Duodenal mucosa (tissue), 2 donors: Measurements from ENCODE around the gene FLII.
A peak's percentile ranks its signal among the peaks of the same experiment; 100 is the strongest.

Source experiments
- H3K27ac ChIP-seq: one replicate; pipeline ENCODE4 v1.7.0; 2013; ENCODE audit warnings: low read depth, low read length
- H3K27me3 ChIP-seq, 2 donors: one replicate each; pipeline ENCODE4 v1.7.0; 2013; ENCODE audit warnings: low read length in 2 of 2, control low read depth in 1 of 2; ENCODE audit not compliant: insufficient read depth in 2 of 2, control insufficient read depth in 1 of 2
- H3K36me3 ChIP-seq, 2 donors: one replicate each; pipeline ENCODE4 v1.7.0; 2013; ENCODE audit warnings: low read length in 2 of 2, control low read depth in 1 of 2; ENCODE audit not compliant: insufficient read depth in 2 of 2, control insufficient read depth in 1 of 2
- H3K4me1 ChIP-seq, 2 donors: one replicate each; pipeline ENCODE4 v1.7.0; 2013; ENCODE audit warnings: low read length in 2 of 2, control low read depth in 1 of 2; ENCODE audit not compliant: insufficient read depth in 2 of 2, control insufficient read depth in 1 of 2
- H3K4me3 ChIP-seq, 2 donors: one replicate each; pipeline ENCODE4 v1.7.0; 2013; ENCODE audit warnings: low read length in 2 of 2, low read depth in 1 of 2
- H3K9ac ChIP-seq, 2 donors: one replicate each; pipeline ENCODE4 v1.7.0; 2013; ENCODE audit warnings: low read length in 2 of 2, low read depth in 1 of 2
- H3K9me3 ChIP-seq, 2 donors: one replicate each; pipeline ENCODE4 v1.7.0; 2013; ENCODE audit warnings: low read length in 2 of 2, control low read depth in 1 of 2; ENCODE audit not compliant: control insufficient read depth in 1 of 2

The FLII gene

DNA sequence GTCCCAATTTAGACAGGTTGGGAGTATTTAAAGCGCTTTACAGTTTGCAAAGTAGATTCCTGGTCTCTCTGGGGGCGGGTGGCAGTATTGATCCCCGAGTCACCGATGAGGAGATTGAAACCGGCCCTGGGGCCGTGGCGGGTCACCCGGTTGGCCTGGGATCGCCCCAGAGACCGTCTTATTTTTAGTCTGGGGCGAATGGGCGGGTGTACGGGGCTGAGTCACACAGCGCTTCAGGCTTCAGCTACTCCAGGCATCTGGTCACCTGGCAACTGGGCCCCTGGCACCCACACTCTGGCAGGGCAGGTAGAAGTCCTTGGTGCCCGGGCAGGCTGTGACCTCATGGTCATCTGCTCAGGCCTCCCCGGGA lies 2.6 kb upstream of the FLII start:
- peaks cover 20 to 32% of the 10 kb centered on the region in 2 donors for H3K36me3 ChIP-seq
- peak overlapping the region; percentile 75 to 82 for H3K4me3 ChIP-seq
- H3K4me1 ChIP-seq: peaks cover 34 to 40% of the 10 kb centered on the region in 2 donors
- no peaks in the 10 kb centered on the region for H3K27me3 ChIP-seq
- peak overlapping the region; percentile 75 to 83 for H3K9ac ChIP-seq
- no peaks in the 10 kb centered on the region for H3K9me3 ChIP-seq
- H3K27ac ChIP-seq: peak overlapping the region; percentile 82

DNA sequence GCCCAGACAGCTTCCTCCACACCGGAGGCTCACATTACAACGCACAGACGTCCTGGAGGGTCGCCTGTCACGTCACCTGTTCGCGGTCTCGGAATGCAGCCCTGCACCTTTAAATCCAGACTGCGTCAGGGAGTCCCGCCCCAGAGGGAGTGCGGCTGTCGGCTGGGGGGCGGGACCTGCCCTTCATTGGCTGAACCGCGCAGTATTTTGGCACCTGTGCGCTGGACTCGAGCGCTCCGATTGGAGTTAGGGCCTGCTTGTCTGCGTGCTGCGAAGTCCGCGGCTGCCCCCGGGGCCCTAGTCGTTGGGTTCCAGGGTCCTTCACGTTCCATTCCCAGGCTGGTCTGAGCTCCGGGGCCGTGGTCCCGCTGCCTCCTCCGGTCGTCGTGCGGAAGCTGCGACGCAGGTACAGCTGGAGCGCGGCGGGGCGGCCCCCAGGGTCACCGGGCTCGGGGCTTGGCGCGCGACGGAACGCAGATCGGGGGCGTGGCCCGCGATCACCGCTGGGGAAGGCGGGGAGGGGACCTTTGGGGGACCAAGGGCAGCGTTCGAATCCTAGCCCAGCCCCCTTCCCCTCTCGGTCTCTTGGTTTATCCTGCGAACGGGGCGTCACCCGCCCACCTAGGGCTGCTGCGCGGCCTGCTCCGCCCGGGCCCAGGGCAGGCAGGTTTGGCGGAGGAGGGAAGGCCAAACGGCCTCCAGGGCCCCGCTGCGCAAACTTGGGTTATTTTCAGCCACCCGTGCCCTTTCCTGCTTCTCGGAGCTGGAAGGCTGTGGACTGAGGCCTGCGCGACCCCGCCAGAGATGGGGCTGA lies 2.0 kb upstream of the FLII start, which contains the start of gene MIEF2:
Gene MIEF2, plus strand, starts transcription at position 331 of the 814 bp plus-strand sequence. CDS start 2,059 bp downstream, outside the sequence.
- Histone ChIP-seq H3K9me3 (no peaks in the 10 kb centered on the region), H3K27ac (peak within 1 kb of the TSS; percentile 82), H3K9ac (peak within 1 kb of the TSS; percentile 78 to 83), H3K4me3 (peak within 1 kb of the TSS; percentile 75 to 82), H3K4me1 (peaks cover 34 to 40% of the 10 kb centered on the region in 2 donors), H3K27me3 (no peaks in the 10 kb centered on the region), H3K36me3 (peaks cover 25 to 38% of the 10 kb centered on the region in 2 donors)

DNA sequence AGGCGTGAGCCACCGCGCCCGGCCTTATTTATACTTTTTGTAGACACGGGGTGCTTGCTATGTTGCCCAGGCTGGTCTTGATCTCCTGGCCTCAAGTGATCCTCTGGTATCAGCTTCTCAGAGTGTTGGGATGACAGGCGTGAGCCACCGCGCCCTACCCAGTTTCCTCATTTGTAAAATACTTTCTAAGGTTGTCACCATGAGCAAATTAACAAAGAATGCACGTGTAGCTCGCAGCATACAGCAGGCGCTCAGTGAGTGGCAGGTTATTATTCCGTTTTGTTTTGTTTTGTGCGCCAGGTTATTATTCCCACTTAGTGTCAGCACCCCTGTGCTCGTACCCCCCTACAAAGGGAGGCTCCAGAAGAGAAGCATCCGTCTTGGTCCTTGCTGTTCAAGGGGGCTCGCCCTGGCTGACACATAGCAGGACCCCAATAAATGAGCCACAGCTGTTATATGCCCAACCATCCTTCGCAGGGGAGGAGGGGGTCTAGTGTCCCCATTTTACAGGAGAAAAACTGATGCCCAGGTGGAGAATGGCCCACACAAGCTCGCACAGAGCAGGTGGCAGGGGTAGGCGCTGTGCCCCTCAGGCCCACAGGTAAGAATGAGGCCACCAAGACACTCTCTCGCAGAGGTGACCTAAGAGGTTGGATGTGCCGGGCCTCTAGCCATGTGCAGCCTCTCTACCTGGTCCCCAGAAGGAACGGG lies 1.2 kb upstream of the FLII start:
- Histone ChIP-seq H3K27ac (peak overlapping the region; percentile 82), H3K4me3 (peak overlapping the region; percentile 75 to 82), H3K9me3 (no peaks in the 10 kb centered on the region), H3K27me3 (no peaks in the 10 kb centered on the region), H3K36me3 (peaks cover 25 to 39% of the 10 kb centered on the region in 2 donors), H3K9ac (peak overlapping the region; percentile 78 to 83), H3K4me1 (peaks cover 34 to 40% of the 10 kb centered on the region in 2 donors)

DNA sequence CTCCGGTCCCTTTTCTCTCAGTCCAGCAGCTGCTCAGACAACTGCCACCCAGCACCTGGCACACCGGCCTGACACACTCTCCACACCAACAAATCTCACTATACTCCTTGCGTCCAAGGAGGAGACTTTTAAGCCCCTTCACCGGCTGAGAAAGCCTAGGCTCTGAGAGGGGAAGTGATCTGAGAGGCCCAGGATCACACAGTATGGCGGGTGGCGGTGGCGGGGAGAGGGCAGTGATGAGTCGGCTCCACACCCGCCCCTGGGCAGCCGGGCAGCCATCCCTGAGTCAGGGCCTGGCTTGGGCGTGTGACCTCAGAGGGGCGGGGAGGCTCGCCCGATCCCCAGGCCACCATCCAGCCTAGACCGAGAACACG lies 569 bp downstream of the FLII start:
- no peaks in the 10 kb centered on the region for H3K9me3 ChIP-seq

DNA sequence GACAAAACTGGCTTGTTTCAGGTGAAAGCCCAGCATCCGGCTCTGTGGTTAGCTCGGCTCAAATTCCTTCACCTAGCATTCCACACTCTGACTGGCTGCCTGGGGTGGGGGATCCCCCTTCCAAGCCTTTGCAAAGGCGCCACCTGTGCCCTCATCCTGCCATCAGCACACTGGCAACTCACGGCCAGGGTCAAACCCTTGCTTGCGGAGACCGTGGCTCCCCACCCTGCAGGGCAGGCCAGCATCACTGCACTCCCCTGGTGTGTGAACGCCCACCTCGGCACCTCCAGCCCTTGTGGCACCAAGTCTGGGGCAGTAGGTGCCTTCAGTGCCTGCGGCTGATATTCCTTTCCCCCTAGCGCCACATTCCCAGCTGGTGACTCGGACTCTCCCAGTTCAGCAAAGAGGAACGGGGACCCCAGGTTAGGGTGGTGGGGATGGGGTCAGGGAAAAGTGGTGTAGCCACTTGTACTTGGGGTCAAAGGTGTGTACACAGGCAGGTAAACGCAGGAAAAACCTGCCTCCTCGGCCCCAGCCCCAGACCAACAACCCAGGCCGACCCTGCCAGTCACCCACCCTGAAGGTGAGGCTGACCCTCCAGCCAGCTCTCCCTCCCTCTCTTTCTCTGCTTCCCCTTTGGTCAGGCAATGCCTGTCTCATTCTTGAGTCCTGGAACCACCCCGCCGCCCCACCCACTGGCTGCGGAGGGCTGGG lies 1.1 kb downstream of the FLII start:
- peaks cover 23 to 42% of the 10 kb centered on the region in 2 donors for H3K36me3 ChIP-seq
- no peaks in the 10 kb centered on the region for H3K9me3 ChIP-seq
- H3K4me3 ChIP-seq: peak overlapping the region; percentile 86 to 96
- H3K9ac ChIP-seq: peak overlapping the region; percentile 81 to 94
- peak overlapping the region; percentile 92 for H3K27ac ChIP-seq
- peaks cover 34 to 40% of the 10 kb centered on the region in 2 donors for H3K4me1 ChIP-seq
- H3K27me3 ChIP-seq: no peaks in the 10 kb centered on the region

More for the DNA sequence above, 569 bp downstream of the FLII start:
- Histone ChIP-seq H3K27me3 (no peaks in the 10 kb centered on the region), H3K27ac (peak overlapping the region; percentile 92), H3K36me3 (peaks cover 20 to 39% of the 10 kb centered on the region in 2 donors), H3K9ac (peak overlapping the region; percentile 81 to 94), H3K4me3 (peak overlapping the region; percentile 86 to 96), H3K4me1 (peaks cover 34 to 40% of the 10 kb centered on the region in 2 donors)

DNA sequence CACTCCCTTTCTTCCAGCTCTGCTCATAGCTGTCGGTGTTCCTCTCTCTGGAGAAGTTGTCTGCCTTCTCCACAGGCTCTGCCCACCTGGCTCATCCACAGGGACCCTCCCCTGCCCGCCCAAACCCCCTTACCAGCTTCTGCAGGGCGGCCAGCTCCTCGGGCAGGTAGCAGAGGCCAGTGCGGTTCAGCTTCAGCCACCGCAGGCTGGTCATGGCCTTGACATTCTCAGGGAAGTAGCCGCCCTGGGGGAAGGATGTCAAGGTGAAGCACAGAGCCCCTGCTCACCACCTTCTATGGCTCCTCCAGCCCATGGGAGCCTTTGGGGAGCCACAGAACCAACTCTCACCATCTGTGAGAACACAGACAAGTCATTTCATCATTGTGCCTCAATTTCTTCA lies 1.8 kb downstream of the FLII start:
- peak overlapping the region in 1 of 2 donors; percentile 81 for H3K9ac ChIP-seq
- peak overlapping the region; percentile 86 to 96 for H3K4me3 ChIP-seq
- peaks cover 29 to 49% of the 10 kb centered on the region in 2 donors for H3K36me3 ChIP-seq
- no peaks in the 10 kb centered on the region for H3K27me3 ChIP-seq
- peaks cover 27 to 34% of the 10 kb centered on the region in 2 donors for H3K4me1 ChIP-seq
- H3K27ac ChIP-seq: no peak overlapping the region
- H3K9me3 ChIP-seq: no peaks in the 10 kb centered on the region

DNA sequence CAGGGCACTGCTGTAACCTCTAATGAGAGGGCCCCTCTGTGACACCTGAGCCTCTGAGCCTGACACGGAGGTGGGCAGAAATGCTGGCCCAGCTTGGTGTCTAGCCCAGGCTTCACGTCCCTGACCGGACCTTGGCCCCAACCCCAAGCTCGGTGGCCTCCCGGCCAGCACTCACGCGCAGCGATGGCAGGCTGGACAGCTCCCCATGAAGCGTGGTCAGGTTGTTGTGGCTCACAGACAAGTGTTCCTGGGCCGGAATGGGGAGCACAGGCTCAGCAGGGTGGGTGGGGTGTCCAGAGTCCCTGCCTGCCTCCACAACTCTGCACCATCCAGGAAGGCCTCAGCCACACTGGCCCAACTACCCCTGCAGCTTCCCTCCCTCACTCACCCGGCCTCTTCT lies 2.2 kb downstream of the FLII start:
- H3K27ac ChIP-seq: no peak overlapping the region
- no peaks in the 10 kb centered on the region for H3K27me3 ChIP-seq
- peaks cover 23 to 30% of the 10 kb centered on the region in 2 donors for H3K4me1 ChIP-seq
- no peaks in the 10 kb centered on the region for H3K9me3 ChIP-seq
- H3K36me3 ChIP-seq: peaks cover 34 to 52% of the 10 kb centered on the region in 2 donors
- H3K4me3 ChIP-seq: no peak overlapping the region
- no peak overlapping the region for H3K9ac ChIP-seq

DNA sequence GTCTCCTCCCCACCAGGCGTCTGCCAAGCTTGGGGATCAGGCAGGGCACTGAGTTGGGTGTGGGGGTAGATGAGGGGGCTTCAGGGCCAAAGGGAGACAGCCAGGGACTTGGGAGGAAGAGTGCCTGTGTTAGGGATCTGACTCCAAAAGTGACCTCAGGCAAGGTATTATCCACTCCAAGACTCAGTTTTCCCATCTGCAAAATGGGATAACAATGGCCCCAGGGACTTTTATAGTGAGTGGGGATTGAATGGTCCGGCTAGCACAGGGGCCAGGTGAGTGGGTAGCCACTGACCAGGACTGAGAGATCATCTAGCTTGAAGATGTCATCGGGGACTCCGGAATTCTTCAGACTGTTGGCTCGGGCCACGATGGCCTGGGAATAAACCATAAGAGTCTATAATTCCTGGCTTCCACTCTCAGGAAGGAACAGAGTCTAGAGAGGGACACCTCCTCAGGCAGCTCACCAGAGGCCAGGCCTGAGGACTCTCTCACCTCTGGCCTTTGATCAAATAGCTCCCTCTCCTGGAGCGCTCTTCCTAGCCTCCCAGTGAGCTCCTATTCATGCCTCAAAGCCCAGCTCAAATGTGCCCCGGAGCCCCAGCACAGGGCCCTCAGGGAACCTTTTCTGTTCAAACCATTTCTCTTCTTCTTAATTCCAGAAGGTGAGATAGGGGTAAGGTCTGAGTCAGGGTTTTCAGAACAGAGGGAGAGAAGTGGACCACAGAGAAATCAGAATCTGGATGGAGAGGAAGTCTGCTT lies 3.5 kb downstream of the FLII start:
- Histone ChIP-seq H3K4me1 (peaks cover 23 to 30% of the 10 kb centered on the region in 2 donors), H3K36me3 (peaks cover 43 to 65% of the 10 kb centered on the region in 2 donors), H3K9me3 (no peaks in the 10 kb centered on the region), H3K4me3 (no peak overlapping the region), H3K27me3 (no peaks in the 10 kb centered on the region), H3K27ac (no peak overlapping the region), H3K9ac (no peak overlapping the region)

DNA sequence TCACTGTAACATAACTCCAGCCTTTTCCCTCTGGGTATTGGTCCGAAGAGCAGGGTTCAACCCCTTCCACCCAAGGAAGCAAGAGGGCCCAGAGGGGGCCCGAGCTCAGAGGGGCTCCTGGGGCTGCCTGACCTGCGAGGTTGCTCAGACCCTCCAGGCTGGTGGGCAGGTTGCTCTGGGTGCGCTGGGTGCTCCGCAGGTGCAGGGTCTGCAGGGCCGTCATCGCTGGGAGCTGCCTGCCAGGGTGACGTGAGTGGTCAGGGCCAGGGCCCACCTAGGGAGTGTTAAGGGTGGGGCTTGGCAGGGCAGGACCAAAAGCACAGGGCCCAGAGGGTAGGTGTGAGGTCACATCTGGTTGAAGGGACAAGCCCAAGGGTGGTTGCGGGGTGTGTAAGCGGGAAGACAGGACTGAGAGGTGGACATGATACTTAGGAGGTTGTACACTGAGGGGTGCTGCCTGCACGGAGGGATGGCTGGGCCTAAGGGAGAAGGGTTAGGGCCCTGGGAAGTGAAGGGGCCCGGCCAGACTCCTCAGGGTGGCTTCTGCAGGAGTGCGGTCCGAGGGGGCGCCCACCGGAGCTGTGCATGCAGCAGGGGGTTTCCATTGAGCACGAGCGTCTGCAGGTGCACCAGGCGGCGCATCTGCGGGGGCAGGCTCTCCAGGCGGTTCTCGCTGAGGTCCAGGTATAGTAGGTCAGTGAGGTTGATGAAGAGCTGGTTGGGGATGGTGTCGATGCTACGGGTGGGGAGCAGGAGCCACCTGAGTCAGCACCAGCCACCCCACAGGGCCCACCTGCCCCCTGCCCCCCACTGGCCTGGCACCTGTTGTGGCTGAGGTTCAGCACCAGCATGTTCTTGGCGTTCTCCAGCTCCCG lies 4.4 kb downstream of the FLII start:
- H3K4me3 ChIP-seq: no peak overlapping the region
- no peak overlapping the region for H3K27ac ChIP-seq
- H3K27me3 ChIP-seq: no peaks in the 10 kb centered on the region
- H3K36me3 ChIP-seq: peaks cover 43 to 68% of the 10 kb centered on the region in 2 donors
- H3K9me3 ChIP-seq: no peaks in the 10 kb centered on the region
- H3K9ac ChIP-seq: no peak overlapping the region
- peaks cover 18 to 28% of the 10 kb centered on the region in 2 donors for H3K4me1 ChIP-seq
